Stomach (tissue), 8 donors: Measurements from ENCODE around the gene ZNF81. TPM values are rescaled to one million over a fixed set of nuclear protein-coding genes. Genes with fewer than 3 reads are reported as not detected.

Experiments
- polyA plus RNA-seq, 3 donors: library from polyadenylated mRNA; stranded (reverse); fragments of 200-250 nt; gene quantifications; one replicate each; pipeline ENCODE4 v1.2.3, GENCODE V29; 2013
- total RNA-seq, 5 donors: library from RNA; depleted of rRNA; stranded (reverse); fragments of >200 nt; gene quantifications; one replicate each; pipeline versions ENCODE4 v1.1.0 to v1.2.3, GENCODE V29; 2014 to 2016
- donor health status: healthy with polysubstance abuse.
- donor health status: Bipolar disorder and iron deficiency.
- donor health status: healthy.

The ZNF81 gene
- total and polyA plus RNA-seq, 8 donors, result 0.46 to 10.5 (median 2.5) TPM

Other genes starting within 250 kb of the ZNF81 start
- gene SYN1, start 217.0 kb upstream of the ZNF81 start, total RNA-seq, result 1 to 10 TPM in 1 of 5 donors, not detected in 4; 1.5 TPM
- gene SYN1, start 217.0 kb upstream of the ZNF81 start, polyA plus RNA-seq, result 1 to 10 TPM in 1 of 3 donors, under 1 TPM in 1, not detected in 1; 0.45 to 1.7 TPM
- gene CFP, start 207.0 kb upstream of the ZNF81 start, total RNA-seq, result 1 to 10 TPM in 2 of 5 donors, not detected in 3; 1.2 to 3.3 TPM
- gene CFP, start 207.0 kb upstream of the ZNF81 start, polyA plus RNA-seq, result 1 to 10 TPM; 1.4 to 3.4 (median 3.1) TPM
- 10 to 100 TPM in 3 of 5 donors, 1 to 10 TPM in 2; 6.8 to 27.2 (median 17.7) TPM for gene ELK1, start 186.3 kb upstream of the ZNF81 start, total RNA-seq
- gene ELK1, start 186.3 kb upstream of the ZNF81 start, polyA plus RNA-seq, result 10 to 100 TPM in 2 of 3 donors, 1 to 10 TPM in 1; 8.8 to 18.0 (median 15.3) TPM
- gene UXT, start 177.7 kb upstream of the ZNF81 start, total RNA-seq, result 100 to 1,000 TPM in 1 of 5 donors, 10 to 100 TPM in 3, 1 to 10 TPM in 1; 2.9 to 108 (median 70.5) TPM
- 100 to 1,000 TPM; 176 to 320 (median 203) TPM for gene UXT, start 177.7 kb upstream of the ZNF81 start, polyA plus RNA-seq
- 10 to 100 TPM in 2 of 5 donors, 1 to 10 TPM in 3; 1.7 to 23.3 (median 5.7) TPM for gene ZNF182, start 167.1 kb downstream of the ZNF81 start, total RNA-seq
- 1 to 10 TPM; 1.7 to 3.5 (median 2.0) TPM for gene ZNF182, start 167.1 kb downstream of the ZNF81 start, polyA plus RNA-seq
- gene SPACA5, start 170.1 kb downstream of the ZNF81 start, total RNA-seq, result not detected
- gene SPACA5, start 170.1 kb downstream of the ZNF81 start, polyA plus RNA-seq, result under 1 TPM in 1 of 3 donors, not detected in 2; 0.38 TPM
- 10 to 100 TPM in 2 of 5 donors, 1 to 10 TPM in 3; 1.6 to 13.3 (median 6.1) TPM for gene ZNF630, start 234.7 kb downstream of the ZNF81 start, total RNA-seq
- 1 to 10 TPM; 1.8 to 2.6 (median 1.8) TPM for gene ZNF630, start 234.7 kb downstream of the ZNF81 start, polyA plus RNA-seq